ENCODE data around the gene RGS5. TPM values are rescaled to one million over a fixed set of nuclear protein-coding genes. Genes with fewer than 3 reads are reported as not detected.

Gene RGS5
- total RNA-seq, 2 experiments from 2014 or later = 0.88 to 1.2 TPM

GRCh38 chr1:163115887-163116286, 86.8 kb downstream of the RGS5 start:
- POLR2A ChIA-PET = no interaction called here

GRCh38 chr1:163107655-163108054, 95.1 kb downstream of the RGS5 start:
- POLR2A ChIA-PET = interaction anchor here (0.7 kb wide), 1 partner anchor 51 kb away, joined by 3 read pairs; no protein-coding TSS in a partner anchor
- CTCF ChIA-PET (ENCODE audit: unreplicated experiment) = no interaction called here
- no peak for TF ChIP-seq CTCF (conservative IDR thresholded peaks at IDR 0.05; ENCODE audit: low read length)
- TF ChIP-seq EZH2phosphoT487 (IDR thresholded peaks at IDR 0.05; ENCODE audit: borderline replicate concordance, low read depth, low read length) = no peak
- intact Hi-C loops (cut with micrococcal nuclease; ENCODE audit: unreplicated experiment) = no loop called here
- Histone ChIP-seq H4K20me1 (ENCODE audit: insufficient read depth, low read length) (no peaks in the 10 kb centered on the region), H3K9me2 (ENCODE audit: insufficient read depth, low read length) (no peaks in the 10 kb centered on the region), H3K79me2 (ENCODE audit: insufficient read depth, low read depth, low read length) (no peaks in the 10 kb centered on the region), H3K27ac (ENCODE audit: low read depth, low read length, poor library complexity, severe bottlenecking) (no peak overlapping the region), H3K36me3 (ENCODE audit: insufficient read depth, low read length) (no peaks in the 10 kb centered on the region), H3K4me2 (ENCODE audit: low read length) (no peak overlapping the region), H3K4me1 (ENCODE audit: insufficient read depth, low read length, poor library complexity, severe bottlenecking) (no peaks in the 10 kb centered on the region), H3K9me3 (ENCODE audit: low read length) (no peaks in the 10 kb centered on the region), H2AFZ (ENCODE audit: low read length) (no peak overlapping the region), H3K4me3 (ENCODE audit: low read depth, low read length, poor library complexity, severe bottlenecking) (no peak overlapping the region)
- no peak for DNase-seq (ENCODE audit: low spot score)
- no TSS peak for BruUV-seq (replicated peaks)

More at GRCh38 chr1:163115887-163116286, 86.8 kb downstream of the RGS5 start:
- Histone ChIP-seq H3K36me3 (ENCODE audit: insufficient read depth, low read length) (no peaks in the 10 kb centered on the region), H3K79me2 (ENCODE audit: insufficient read depth, low read depth, low read length) (no peaks in the 10 kb centered on the region), H3K4me2 (ENCODE audit: low read length) (no peak overlapping the region), H3K27ac (ENCODE audit: low read depth, low read length, poor library complexity, severe bottlenecking) (no peak overlapping the region), H4K20me1 (ENCODE audit: insufficient read depth, low read length) (no peaks in the 10 kb centered on the region), H3K9me2 (ENCODE audit: insufficient read depth, low read length) (no peaks in the 10 kb centered on the region; the same call in 1 of the 2 replicates), H3K4me3 (ENCODE audit: low read depth, low read length, poor library complexity, severe bottlenecking) (no peak overlapping the region), H2AFZ (ENCODE audit: low read length) (no peak overlapping the region), H3K4me1 (ENCODE audit: insufficient read depth, low read length, poor library complexity, severe bottlenecking) (no peaks in the 10 kb centered on the region), H3K9me3 (ENCODE audit: low read length) (no peaks in the 10 kb centered on the region)
- no peak for TF ChIP-seq CTCF (conservative IDR thresholded peaks at IDR 0.05; ENCODE audit: low read length)
- no peak for TF ChIP-seq EZH2phosphoT487 (IDR thresholded peaks at IDR 0.05; ENCODE audit: borderline replicate concordance, low read depth, low read length)
- CTCF ChIA-PET (ENCODE audit: unreplicated experiment) = no interaction called here
- no peak for DNase-seq (ENCODE audit: low spot score)
- intact Hi-C loops (cut with micrococcal nuclease; ENCODE audit: unreplicated experiment) = no loop called here
- no TSS peak for BruUV-seq (replicated peaks)

DNA sequence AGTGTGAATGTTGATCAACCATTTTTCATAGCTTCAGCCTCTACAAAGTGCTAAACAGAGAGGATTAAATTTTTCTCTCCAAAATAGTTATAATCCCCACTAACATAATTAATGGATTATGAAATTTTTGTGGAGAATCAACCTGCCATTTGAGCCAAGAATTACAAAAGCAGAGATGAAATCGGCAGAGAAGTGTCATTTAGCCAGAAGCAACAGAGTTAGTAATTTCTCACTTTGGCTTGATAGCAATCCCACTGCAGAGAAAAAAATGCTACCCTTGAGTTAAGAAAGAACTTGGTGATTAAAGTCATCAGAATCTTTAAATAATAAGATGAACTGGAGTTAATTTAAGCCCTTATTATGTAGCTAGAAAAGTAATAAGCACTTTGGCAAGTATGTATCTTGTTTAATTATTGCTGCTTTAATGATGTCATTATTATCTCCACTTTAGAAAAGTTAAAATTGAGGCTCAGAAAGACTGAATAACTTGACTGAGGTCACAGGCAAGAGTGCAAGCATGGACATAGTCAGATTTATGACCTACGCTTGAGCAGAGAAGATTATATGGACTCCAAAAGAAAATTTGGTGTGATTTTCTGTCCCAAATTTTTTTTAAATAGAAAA, 96.2 kb downstream of the RGS5 start:
- intact Hi-C loops (cut with micrococcal nuclease; ENCODE audit: unreplicated experiment) = no loop called here
- no peaks in the 10 kb centered on the region for H3K9me2 ChIP-seq (ENCODE audit: insufficient read depth, low read length)
- no peaks in the 10 kb centered on the region for H3K9me3 ChIP-seq (ENCODE audit: low read length)
- H3K27ac ChIP-seq (ENCODE audit: low read depth, low read length, poor library complexity, severe bottlenecking) = no peak overlapping the region
- no peak overlapping the region for H3K4me3 ChIP-seq (ENCODE audit: low read depth, low read length, poor library complexity, severe bottlenecking)
- TF ChIP-seq CTCF (conservative IDR thresholded peaks at IDR 0.05; ENCODE audit: low read length) (no peak), EZH2phosphoT487 (IDR thresholded peaks at IDR 0.05; ENCODE audit: borderline replicate concordance, low read depth, low read length) (no peak)
- H3K4me1 ChIP-seq (ENCODE audit: insufficient read depth, low read length, poor library complexity, severe bottlenecking) = no peaks in the 10 kb centered on the region
- H3K79me2 ChIP-seq (ENCODE audit: insufficient read depth, low read depth, low read length) = no peaks in the 10 kb centered on the region
- no peak overlapping the region for H3K4me2 ChIP-seq (ENCODE audit: low read length)
- no peak for DNase-seq (ENCODE audit: low spot score)
- BruUV-seq (replicated peaks) = no TSS peak
- ChIA-PET CTCF (ENCODE audit: unreplicated experiment) (no interaction called here), POLR2A (no interaction called here)
- H4K20me1 ChIP-seq (ENCODE audit: insufficient read depth, low read length) = no peaks in the 10 kb centered on the region
- H2AFZ ChIP-seq (ENCODE audit: low read length) = no peak overlapping the region
- H3K36me3 ChIP-seq (ENCODE audit: insufficient read depth, low read length) = no peaks in the 10 kb centered on the region

Data from OCI-LY7 (cell line).